Stimulated activated CD4-positive, alpha-beta T cell treated with anti-CD3 and anti-CD28 coated beads, TNF-alpha, amount 100 ng/mL, for 24 hours (primary cell): Measurements from ENCODE around the gene C5orf52.
"Not testable (repeated sequence)": the region's sequence is repeated elsewhere in the genome, so short reads cannot be mapped to it uniquely, and the experiment has no call there.

Experiments
- DNase-seq, 3 experiments: peaks; one replicate each; pipeline ENCODE4 v3.0.0-alpha.2; 2020; ENCODE audit warnings: low read depth in 3 of 3

C5orf52 gene

GRCh38 chr5:157722895-157723294 is 51.6 kb downstream of the C5orf52 start:
- not testable (repeated sequence) for DNase-seq

DNA sequence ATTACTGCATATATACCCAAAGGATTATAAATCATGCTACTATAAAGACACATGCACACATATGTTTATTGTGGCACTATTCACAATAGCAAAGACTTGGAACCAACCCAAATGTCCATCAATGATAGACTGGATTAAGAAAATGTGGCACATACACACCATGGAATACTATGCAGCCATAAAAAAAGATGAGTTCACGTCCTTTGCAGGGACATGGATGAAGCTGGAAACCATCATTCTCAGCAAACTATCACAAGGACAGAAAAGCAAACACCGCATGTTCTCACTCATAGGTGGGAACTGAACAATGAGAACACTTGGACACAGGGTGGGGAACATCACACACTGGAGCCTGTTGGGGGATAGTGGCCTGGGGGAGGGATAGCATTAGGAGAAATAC is 55.3 kb downstream of the C5orf52 start:
- not testable (repeated sequence) for DNase-seq

DNA sequence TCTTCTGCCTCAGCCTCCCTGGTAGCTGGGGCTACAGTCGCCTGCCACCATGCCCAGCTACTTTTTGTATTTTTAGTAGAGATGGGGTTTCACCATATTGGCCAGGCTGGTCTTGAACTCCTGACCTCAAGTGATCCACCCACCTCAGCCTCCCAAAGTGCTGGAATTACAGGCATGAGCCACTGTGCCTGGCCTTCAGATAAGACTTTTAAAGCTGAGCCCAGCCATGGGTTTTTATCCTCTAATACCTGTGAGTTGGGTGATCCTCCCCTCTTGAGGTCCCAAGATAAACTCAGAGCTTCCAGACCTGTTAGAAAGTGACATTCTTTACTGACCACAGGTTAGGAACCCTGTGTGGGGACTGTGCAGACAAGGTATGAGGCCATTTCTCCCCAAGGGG is 56.5 kb downstream of the C5orf52 start:
- not testable (repeated sequence) for DNase-seq
